Measurements from ENCODE around the gene ASPDH. TPM values are rescaled to one million over a fixed set of nuclear protein-coding genes. Genes with fewer than 3 reads are reported as not detected.
A peak's percentile ranks its signal among the peaks of the same experiment; 100 is the strongest.

Gene ASPDH
- total and polyA plus RNA-seq, 4 experiments from 2014 or later = not detected

GRCh38 chr19:50496189-50497021 is 17.3 kb downstream of the ASPDH start:
- Histone ChIP-seq H3K4me1 (ENCODE audit: insufficient read depth, low read length) (peaks cover 9% of the 10 kb centered on the region), H3K9me3 (ENCODE audit: control insufficient read depth in 1 of 2, low read length in 2 of 2) (no peaks in the 10 kb centered on the region), H3K27me3 (ENCODE audit: insufficient read depth, low read length) (no peaks in the 10 kb centered on the region), H3K27ac (ENCODE audit: low read depth, low read length) (no peak overlapping the region), H3K4me3 (ENCODE audit: low read length in 2 of 2) (no peak overlapping the region), H3K36me3 (ENCODE audit: insufficient read depth, low read length) (no peaks in the 10 kb centered on the region)
- intact Hi-C loops (cut with micrococcal nuclease) = no loop called here
- Mint-ChIP-seq H3K9me3 (no peaks in the 10 kb centered on the region), H3K4me1 (peaks cover 10 to 11% (median 11%) of the 10 kb centered on the region in 4 donors), H3K27ac (peak overlapping the region in 1 of 7 donors; percentile 29), H3K27me3 (no peaks in the 10 kb centered on the region), H3K4me3 (no peak overlapping the region), H3K36me3 (peaks cover 3 to 7% of the 10 kb centered on the region in 2 donors)
- ChIA-PET POLR2A (ENCODE audit: partially characterized antibody) (interaction anchor here (1.4 kb wide), 1 partner anchor 15 kb away, joined by 5 read pairs; the partner anchor contains the start of gene JOSD2), CTCF (ENCODE audit: partially characterized antibody) (no interaction called here)
- DNase-seq = peak in 1 of 5 donors; percentile 9

- Mint-ChIP-seq H3K4me3 (no peak overlapping the region), H3K9me3 (no peaks in the 10 kb centered on the region), H3K36me3 (peaks cover 3 to 7% of the 10 kb centered on the region in 2 donors), H3K27me3 (no peaks in the 10 kb centered on the region), H3K4me1 (peaks cover 12 to 23% (median 20%) of the 10 kb centered on the region in 4 donors), H3K27ac (no peak overlapping the region)
- POLR2A ChIA-PET (ENCODE audit: partially characterized antibody) = no interaction called here
- no peak overlapping the region for H3K27ac ChIP-seq (ENCODE audit: low read depth, low read length)
- H3K9me3 ChIP-seq (ENCODE audit: control insufficient read depth in 1 of 2, low read length in 2 of 2) = no peaks in the 10 kb centered on the region
- DNase-seq = no peak
- H3K4me3 ChIP-seq (ENCODE audit: low read length in 2 of 2) = no peak overlapping the region
- H3K36me3 ChIP-seq (ENCODE audit: insufficient read depth, low read length) = no peaks in the 10 kb centered on the region
- no peaks in the 10 kb centered on the region for H3K27me3 ChIP-seq (ENCODE audit: insufficient read depth, low read length)
- intact Hi-C loops (cut with micrococcal nuclease) = no loop called here
- CTCF ChIA-PET (ENCODE audit: partially characterized antibody) = no interaction called here
- H3K4me1 ChIP-seq (ENCODE audit: insufficient read depth, low read length) = peaks cover 12% of the 10 kb centered on the region
These were observed 18.6 kb downstream of the ASPDH start for GRCh38 chr19:50495020-50495531.

- H3K9me3 Mint-ChIP-seq = no peaks in the 10 kb centered on the region
- DNase-seq = no peak
- H3K27me3 Mint-ChIP-seq = no peaks in the 10 kb centered on the region
- intact Hi-C loops (cut with micrococcal nuclease) = no loop called here
- no peak overlapping the region for H3K4me3 ChIP-seq (ENCODE audit: low read length in 2 of 2)
- H3K4me1 Mint-ChIP-seq = peaks cover 15 to 27% (median 20%) of the 10 kb centered on the region in 4 donors
- H3K4me3 Mint-ChIP-seq = peak overlapping the region in 1 of 8 donors; percentile 28
- no peaks in the 10 kb centered on the region for H3K9me3 ChIP-seq (ENCODE audit: control insufficient read depth in 1 of 2, low read length in 2 of 2)
- H3K27ac ChIP-seq (ENCODE audit: low read depth, low read length) = no peak overlapping the region
- CTCF ChIA-PET (ENCODE audit: partially characterized antibody) = no interaction called here
- no peaks in the 10 kb centered on the region for H3K27me3 ChIP-seq (ENCODE audit: insufficient read depth, low read length)
- H3K36me3 ChIP-seq (ENCODE audit: insufficient read depth, low read length) = no peaks in the 10 kb centered on the region
- H3K36me3 Mint-ChIP-seq = peaks cover 3 to 10% of the 10 kb centered on the region in 2 donors
- POLR2A ChIA-PET (ENCODE audit: partially characterized antibody) = no interaction called here
- peaks cover 12% of the 10 kb centered on the region for H3K4me1 ChIP-seq (ENCODE audit: insufficient read depth, low read length)
- peak overlapping the region in 3 of 7 donors; percentile 23 to 58 (median 37) for H3K27ac Mint-ChIP-seq
These were observed 19.3 kb downstream of the ASPDH start for GRCh38 chr19:50494186-50495019.

GRCh38 chr19:50493171-50493570 is 20.5 kb downstream of the ASPDH start:
- CTCF ChIA-PET (ENCODE audit: partially characterized antibody) = no interaction called here
- H3K4me3 Mint-ChIP-seq = no peak overlapping the region
- peaks cover 19 to 35% (median 21%) of the 10 kb centered on the region in 4 donors for H3K4me1 Mint-ChIP-seq
- H3K27ac Mint-ChIP-seq = no peak overlapping the region
- H3K4me1 ChIP-seq (ENCODE audit: insufficient read depth, low read length) = peaks cover 12% of the 10 kb centered on the region
- no peaks in the 10 kb centered on the region for H3K9me3 Mint-ChIP-seq
- H3K27me3 ChIP-seq (ENCODE audit: insufficient read depth, low read length) = no peaks in the 10 kb centered on the region
- no peaks in the 10 kb centered on the region for H3K36me3 ChIP-seq (ENCODE audit: insufficient read depth, low read length)
- no peaks in the 10 kb centered on the region for H3K9me3 ChIP-seq (ENCODE audit: control insufficient read depth in 1 of 2, low read length in 2 of 2)
- H3K4me3 ChIP-seq (ENCODE audit: low read length in 2 of 2) = no peak overlapping the region
- peaks cover 7 to 14% of the 10 kb centered on the region in 2 donors for H3K36me3 Mint-ChIP-seq
- H3K27ac ChIP-seq (ENCODE audit: low read depth, low read length) = no peak overlapping the region
- POLR2A ChIA-PET (ENCODE audit: partially characterized antibody) = no interaction called here
- DNase-seq = no peak
- intact Hi-C loops (cut with micrococcal nuclease) = no loop called here
- no peaks in the 10 kb centered on the region for H3K27me3 Mint-ChIP-seq

- Histone ChIP-seq H3K36me3 (ENCODE audit: insufficient read depth, low read length) (no peaks in the 10 kb centered on the region), H3K27me3 (ENCODE audit: insufficient read depth, low read length) (no peaks in the 10 kb centered on the region), H3K9me3 (ENCODE audit: control insufficient read depth in 1 of 2, low read length in 2 of 2) (no peaks in the 10 kb centered on the region), H3K4me1 (ENCODE audit: insufficient read depth, low read length) (peaks cover 12% of the 10 kb centered on the region), H3K27ac (ENCODE audit: low read depth, low read length) (no peak overlapping the region), H3K4me3 (ENCODE audit: low read length in 2 of 2) (no peak overlapping the region)
- Mint-ChIP-seq H3K27ac (peak overlapping the region; percentile 50 to 92 (median 78)), H3K27me3 (no peaks in the 10 kb centered on the region), H3K4me3 (peak overlapping the region in 6 of 8 donors; percentile 18 to 72 (median 52)), H3K36me3 (peaks cover 7 to 14% of the 10 kb centered on the region in 2 donors), H3K4me1 (peaks cover 19 to 38% (median 22%) of the 10 kb centered on the region in 4 donors), H3K9me3 (no peaks in the 10 kb centered on the region)
- intact Hi-C loops (cut with micrococcal nuclease) = no loop called here
- CTCF ChIA-PET (ENCODE audit: partially characterized antibody) = no interaction called here
- POLR2A ChIA-PET (ENCODE audit: partially characterized antibody) = no interaction called here
- no peak for DNase-seq
These were observed 21.2 kb downstream of the ASPDH start for GRCh38 chr19:50492303-50493052.

GRCh38 chr19:50490991-50491472 is 22.7 kb downstream of the ASPDH start:
- peaks cover 20 to 40% (median 27%) of the 10 kb centered on the region in 4 donors for H3K4me1 Mint-ChIP-seq
- Histone ChIP-seq H3K27me3 (ENCODE audit: insufficient read depth, low read length) (no peaks in the 10 kb centered on the region), H3K4me3 (ENCODE audit: low read length in 2 of 2) (no peak overlapping the region), H3K36me3 (ENCODE audit: insufficient read depth, low read length) (no peaks in the 10 kb centered on the region), H3K9me3 (ENCODE audit: control insufficient read depth in 1 of 2, low read length in 2 of 2) (no peaks in the 10 kb centered on the region), H3K4me1 (ENCODE audit: insufficient read depth, low read length) (peaks cover 12% of the 10 kb centered on the region), H3K27ac (ENCODE audit: low read depth, low read length) (no peak overlapping the region)
- ChIA-PET POLR2A (ENCODE audit: partially characterized antibody) (no interaction called here), CTCF (ENCODE audit: partially characterized antibody) (no interaction called here)
- no peaks in the 10 kb centered on the region for H3K9me3 Mint-ChIP-seq
- intact Hi-C loops (cut with micrococcal nuclease) = no loop called here
- H3K36me3 Mint-ChIP-seq = peaks cover 9 to 11% of the 10 kb centered on the region in 2 donors
- H3K27me3 Mint-ChIP-seq = no peaks in the 10 kb centered on the region
- peak overlapping the region in 6 of 7 donors; percentile 43 to 83 (median 62) for H3K27ac Mint-ChIP-seq
- H3K4me3 Mint-ChIP-seq = peak overlapping the region in 1 of 8 donors; percentile 29
- no peak for DNase-seq
